ENCODE measurements around the gene RPL27. TPM values are rescaled to one million over a fixed set of nuclear protein-coding genes. Genes with fewer than 3 reads are reported as not detected.

Gene RPL27
- total and polyA plus RNA-seq, 2 of the 8 experiments (the other 6 are each of a cell fraction or from before 2014, with no cell fraction given): 1,415 to 3,779 TPM

DNA sequence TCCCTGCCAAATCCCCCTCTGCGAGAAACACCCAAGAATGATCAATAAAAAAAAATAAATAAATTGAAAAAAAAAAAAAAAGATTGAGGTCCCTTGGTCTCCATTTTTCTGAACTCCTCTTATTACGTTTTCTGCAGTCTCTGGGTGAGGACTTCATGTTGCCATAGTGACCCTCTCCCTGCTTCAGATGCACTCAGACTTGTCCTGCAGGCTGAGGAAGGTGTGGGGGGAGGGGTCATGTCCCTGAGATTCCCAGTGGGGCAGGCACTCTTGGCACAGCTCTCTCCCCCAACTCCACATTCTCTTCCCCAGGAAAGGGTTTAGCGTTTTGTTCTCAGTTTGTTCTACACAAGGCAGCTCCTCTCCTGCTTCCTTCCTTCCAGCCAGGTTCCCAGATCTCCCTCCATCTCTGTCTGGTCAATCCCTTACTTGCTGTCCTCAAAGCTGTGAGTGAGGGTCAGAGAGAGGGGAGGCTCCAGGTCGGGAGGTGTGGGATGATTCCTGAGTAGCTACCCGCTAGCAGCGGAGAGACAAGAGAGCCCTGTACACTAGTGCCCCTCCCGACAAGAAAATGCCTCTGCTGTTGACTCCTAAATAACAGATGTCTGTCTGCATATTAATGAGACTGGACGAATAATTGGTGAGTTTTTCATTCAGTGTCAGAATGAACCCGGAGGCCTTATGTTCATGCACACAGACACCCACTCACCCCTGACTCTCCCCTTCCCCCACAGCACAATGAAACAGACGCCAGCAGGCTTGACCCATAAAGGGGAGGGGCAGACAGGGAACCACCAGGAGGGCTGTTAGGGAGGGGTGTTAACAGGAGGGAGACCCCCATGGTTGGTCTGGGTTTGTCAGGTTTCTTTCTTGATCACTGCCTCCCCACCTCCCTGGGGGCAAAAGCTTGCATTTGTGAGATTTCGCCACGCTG, 36.0 kb downstream of the RPL27 start:
- H4K20me1 ChIP-seq (replicated peaks in 1 of 2; ENCODE audit: control insufficient read depth in 1 of 2, insufficient read depth in 2 of 2, low read length in 2 of 2): no peaks in the 10 kb centered on the region
- peak overlapping the region; percentile 26 for H2BK120ac ChIP-seq (replicated peaks; ENCODE audit: low read depth, low read length)
- peaks cover 14 to 30% (median 25%) of the 10 kb centered on the region in 4 experiments for H3K4me1 ChIP-seq (replicated peaks in 1 of 4; ENCODE audit: control insufficient read depth in 3 of 4, insufficient read depth in 4 of 4, low read length in 3 of 4)
- H4K5ac ChIP-seq (ENCODE audit: insufficient read length, low read depth, low read length): peak overlapping the region; percentile 90
- no peak for FAIRE-seq
- H3K27me3 ChIP-seq (replicated peaks in 1 of 4; ENCODE audit: control insufficient read depth in 3 of 4, extremely low read depth in 1 of 4, insufficient read depth in 3 of 4, low read length in 3 of 4): no peaks in the 10 kb centered on the region
- peaks cover 2% of the 10 kb centered on the region; the same call in 1 of the 2 replicates for H3K23me2 ChIP-seq (ENCODE audit: low read depth, low read length)
- 0 out of 2 replicates have a peak overlapping the region, but pooled peaks have one; percentile 15 for H2AFZ ChIP-seq (ENCODE audit: low read length)
- ChIA-PET POLR2A (ENCODE audit: partially characterized antibody) (interaction anchor here (0.8 to 3.4 kb wide), 12 partner anchors 9 to 281 kb away, joined by 3 to 12 read pairs (median 4); partner anchors contain the start of genes BRCA1, RPL27 and VAT1), CTCF (ENCODE audit: partially characterized antibody) (interaction anchor here (0.5 to 5.0 kb wide), 10 partner anchors 8 to 330 kb away, joined by 3 to 26 read pairs (median 4); partner anchors contain the start of genes RND2 and RPL27)
- peak overlapping the region; percentile 64 for H3K27ac ChIP-seq (ENCODE audit: low read depth, low read length)
- H3K56ac ChIP-seq (replicated peaks; ENCODE audit: insufficient read length, low read depth, low read length): no peak overlapping the region
- DNase-seq (ENCODE audit: low read depth in 1 of 2, low spot score in 2 of 2): no peak
- peak overlapping the region in 1 of 4 experiments; percentile 48; a peak in 3 of 7 replicates for H3K9ac ChIP-seq (replicated peaks in 1 of 4; ENCODE audit: extremely low read depth in 1 of 4, low read depth in 3 of 4, low read length in 3 of 4)
- H2BK20ac ChIP-seq (ENCODE audit: low read length): peak overlapping the region; percentile 88
- H3K14ac ChIP-seq (ENCODE audit: insufficient read length): no peak overlapping the region
- peaks cover 0 to 5% (median 0%) of the 10 kb centered on the region in 4 experiments; a peak in 1 of 8 replicates for H3K36me3 ChIP-seq (ENCODE audit: control insufficient read depth in 2 of 4, insufficient read depth in 4 of 4, low read length in 3 of 4)
- H3K23ac ChIP-seq (ENCODE audit: insufficient read length): peak overlapping the region; percentile 22
- H2BK12ac ChIP-seq (ENCODE audit: low read depth, low read length): peak overlapping the region; percentile 40; the same call in 1 of the 2 replicates
- H2BK15ac ChIP-seq (ENCODE audit: low read length): peak overlapping the region; percentile 13; the same call in 1 of the 2 replicates
- peak overlapping the region; percentile 64 to 82 for H3K4me2 ChIP-seq (ENCODE audit: insufficient read depth in 1 of 2, low read depth in 2 of 2, low read length in 2 of 2)
- peak overlapping the region; percentile 72 for H3K18ac ChIP-seq (ENCODE audit: extremely low read depth, low read length)
- no peak overlapping the region for H2AK5ac ChIP-seq (ENCODE audit: low read depth, low read length)
- H4K8ac ChIP-seq (ENCODE audit: extremely low read depth, insufficient read depth, low read length): peak overlapping the region; percentile 68; the same call in 1 of the 2 replicates
- H2BK5ac ChIP-seq (ENCODE audit: low read depth, low read length): peak overlapping the region; percentile 50; the same call in 1 of the 2 replicates
- 33% methylated on average over 12 of the region's 12 CpGs; no CpG with 5 or more reads in 1 of the 2 experiments for WGBS, 2 experiments (ENCODE audit: extremely low coverage in 1 of 2, insufficient coverage in 1 of 2, insufficient read length in 1 of 2, insufficient replicate concordance in 2 of 2, low coverage in 1 of 2, low lambda C conversion rate in 2 of 2, missing lambda C conversion rate in 1 of 2)
- H4K91ac ChIP-seq (replicated peaks; ENCODE audit: insufficient read length, low read length): peak overlapping the region; percentile 78
- H3K79me1 ChIP-seq (ENCODE audit: low read depth, low read length): no peaks in the 10 kb centered on the region
- H3K79me2 ChIP-seq (ENCODE audit: control insufficient read depth in 1 of 2, insufficient read depth in 2 of 2, low read length in 2 of 2): no peaks in the 10 kb centered on the region
- peak overlapping the region; percentile 59 for H3K4ac ChIP-seq (replicated peaks; ENCODE audit: insufficient read length, low read depth, low read length)
- H3K4me3 ChIP-seq (ENCODE audit: extremely low read depth in 1 of 4, insufficient read depth in 2 of 4, low read depth in 3 of 4, low read length in 4 of 4): peak overlapping the region in 3 of 4 experiments; percentile 6 to 48 (median 14); a peak in 4 of 8 replicates
- no peaks in the 10 kb centered on the region for H3K9me3 ChIP-seq (ENCODE audit: insufficient read depth in 2 of 2, low read depth in 1 of 2, low read length in 1 of 2)
- no peak for TF ChIP-seq SP2 (IDR thresholded peaks at IDR 0.05; ENCODE audit: low read length)
- no peak for TF ChIP-seq SIN3A (conservative IDR thresholded peaks at IDR 0.05 in 1 of 2, IDR thresholded peaks at IDR 0.05 in 1 of 2; ENCODE audit: low read depth in 1 of 2, low read length in 2 of 2)
- no peak for TF ChIP-seq POLR2A (IDR thresholded peaks at IDR 0.05; ENCODE audit: control extremely low read depth in 1 of 2, low read depth in 2 of 2, low read length in 2 of 2)
- TF ChIP-seq SP1 (IDR thresholded peaks at IDR 0.05; ENCODE audit: low read depth, low read length): peak; percentile 40; the same call in 1 of the 2 replicates
- no peak for TF ChIP-seq TEAD4 (IDR thresholded peaks at IDR 0.05; ENCODE audit: low read depth, low read length)
- TF ChIP-seq POU5F1 (IDR thresholded peaks at IDR 0.05; ENCODE audit: low read depth, low read length): no peak
- TF ChIP-seq HDAC2 (IDR thresholded peaks at IDR 0.05; ENCODE audit: borderline replicate concordance in 1 of 2, low read depth in 2 of 2, low read length in 2 of 2): no peak
- TF ChIP-seq EP300 (IDR thresholded peaks at IDR 0.05; ENCODE audit: borderline replicate concordance in 1 of 2, low read depth in 2 of 2, low read length in 2 of 2): no peak
- TF ChIP-seq MAFK (IDR thresholded peaks at IDR 0.05; ENCODE audit: low read depth, low read length): no peak
- no peak for TF ChIP-seq MAX (IDR thresholded peaks at IDR 0.05)

Measured in H1 (cell line).